ENCODE data around the gene NTM. TPM values are rescaled to one million over a fixed set of nuclear protein-coding genes. Genes with fewer than 3 reads are reported as not detected.

NTM gene
- total RNA-seq, 1 experiment from 2014 or later = 9.9 TPM

- Mint-ChIP-seq H3K27me3 (ENCODE audit: low read depth) (no peaks in the 10 kb centered on the region; the same call in 1 of the 2 replicates), H3K4me1 (peaks cover 32 to 43% of the 10 kb centered on the region in 2 experiments), H3K9me3 (no peaks in the 10 kb centered on the region), H3K36me3 (ENCODE audit: insufficient read depth in 1 of 3, low read depth in 3 of 3) (no peaks in the 10 kb centered on the region), H3K27ac (no peak overlapping the region), H3K4me3 (no peak overlapping the region)
- Histone ChIP-seq H3K79me2 (ENCODE audit: insufficient read depth, low read length) (no peaks in the 10 kb centered on the region), H2BK120ac (ENCODE audit: low read depth, low read length, poor library complexity, severe bottlenecking) (no peak overlapping the region), H4K91ac (ENCODE audit: insufficient read length, low read depth, low read length) (no peak overlapping the region), H3K23ac (ENCODE audit: insufficient read length, low read depth, low read length) (no peak overlapping the region), H2AK5ac (ENCODE audit: insufficient read length, low read length) (no peak overlapping the region), H3K23me2 (ENCODE audit: insufficient read length, low read depth, low read length, poor library complexity, severe bottlenecking) (no peaks in the 10 kb centered on the region), H3K56ac (ENCODE audit: insufficient read length, low read depth, low read length) (no peak overlapping the region), H2BK12ac (ENCODE audit: insufficient read length, low read depth, low read length) (no peak overlapping the region), H3K79me1 (ENCODE audit: insufficient read depth, low read depth, low read length, poor library complexity, severe bottlenecking) (no peaks in the 10 kb centered on the region), H4K8ac (replicated peaks; ENCODE audit: insufficient read length, low read depth, low read length) (no peak overlapping the region), H4K20me1 (ENCODE audit: control insufficient read depth, insufficient read depth, insufficient read length) (no peaks in the 10 kb centered on the region), H2BK15ac (ENCODE audit: low read depth, low read length) (no peak overlapping the region), H3K9ac (ENCODE audit: extremely low read depth, insufficient read length, low read length) (no peak overlapping the region), H2BK20ac (ENCODE audit: low read depth, low read length, poor library complexity, severe bottlenecking) (no peak overlapping the region), H4K5ac (ENCODE audit: insufficient read length, low read depth, low read length) (no peak overlapping the region), H3K9me3 (ENCODE audit: control insufficient read depth, low read depth, low read length) (no peaks in the 10 kb centered on the region), H3K4me1 (ENCODE audit: insufficient read depth, low read length) (no peaks in the 10 kb centered on the region; the same call in 1 of the 2 replicates), H3K27ac (ENCODE audit: insufficient read length, low read depth, low read length) (no peak overlapping the region), H3K14ac (ENCODE audit: insufficient read depth, low read length) (no peak overlapping the region), H3K4me2 (ENCODE audit: insufficient read depth, insufficient read length, low read length) (no peak overlapping the region), H2AFZ (ENCODE audit: low read length) (no peak overlapping the region), H3K27me3 (ENCODE audit: insufficient read depth, low read length) (no peaks in the 10 kb centered on the region), H2BK5ac (ENCODE audit: insufficient read length, low read length) (no peak overlapping the region), H3K18ac (ENCODE audit: insufficient read length, low read depth, low read length) (no peak overlapping the region), H3K4ac (ENCODE audit: low read depth, low read length) (no peak overlapping the region), H3T11ph (ENCODE audit: low read length) (no peak overlapping the region)
- no peak for DNase-seq
- TF ChIP-seq CTCF (conservative IDR thresholded peaks at IDR 0.05) = no peak
- no CpG with 5 or more reads among the region's 6 CpGs for WGBS (ENCODE audit: extremely low coverage, insufficient read length, low lambda C conversion rate)
Measured at GRCh38 chr11:131581046-131581445, 210.6 kb downstream of the NTM start.
